NOMO-1 treated with dmso at 0.1 percent for 144 hours (cell line): ENCODE data around the gene TUBG2.
A peak's percentile ranks its signal among the peaks of the same experiment; 100 is the strongest.

Source experiments
- DNase-seq: peaks from one replicate; lab custom pipeline; 2025; ENCODE audit not compliant: unreplicated experiment; lab: John Stamatoyannopoulos, UW

The TUBG2 gene

DNA sequence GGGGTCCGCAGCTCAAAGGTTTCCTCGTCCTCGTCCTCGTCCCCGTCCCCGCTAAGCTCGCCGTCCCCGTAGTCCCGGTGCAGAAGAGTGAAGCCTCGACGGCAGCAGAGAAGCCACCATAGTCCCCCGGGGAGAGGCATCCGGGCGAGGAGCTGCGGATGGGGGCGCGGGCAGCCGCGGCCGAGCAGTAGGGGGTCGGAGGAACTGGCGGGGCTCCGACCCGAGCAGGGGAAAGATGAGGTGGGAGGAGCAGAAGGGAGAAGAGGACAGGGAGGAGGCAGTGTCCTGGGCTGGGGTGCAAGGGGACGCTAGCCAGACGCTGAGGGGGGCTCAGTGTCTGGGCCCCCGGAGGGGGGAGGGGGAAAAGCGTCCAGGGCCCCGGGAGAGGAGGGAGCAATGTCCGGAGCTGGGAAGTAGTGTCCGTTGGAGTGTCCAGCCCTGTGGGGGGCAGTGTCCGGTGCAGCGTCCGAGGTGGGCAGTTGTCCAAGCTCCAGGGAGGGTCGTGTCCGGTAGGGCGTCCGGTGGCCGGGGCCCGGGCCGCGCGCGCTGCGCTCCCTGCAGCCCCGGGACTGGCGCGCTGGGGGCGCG, 17.4 kb downstream of the TUBG2 start, which contains the start of gene PLEKHH3:
PLEKHH3 (minus strand) TSS at position 571 of the 588 bp plus-strand sequence; CDS start at position 140, 431 bp downstream.
- no peak for DNase-seq

- DNase-seq, result peak; percentile 98
These were observed 18.2 kb downstream of the TUBG2 start for GRCh38 chr17:42677012-42677857.

GRCh38 chr17:42677921-42678781, 19.1 kb downstream of the TUBG2 start:
- DNase-seq, result peak; percentile 95

DNA sequence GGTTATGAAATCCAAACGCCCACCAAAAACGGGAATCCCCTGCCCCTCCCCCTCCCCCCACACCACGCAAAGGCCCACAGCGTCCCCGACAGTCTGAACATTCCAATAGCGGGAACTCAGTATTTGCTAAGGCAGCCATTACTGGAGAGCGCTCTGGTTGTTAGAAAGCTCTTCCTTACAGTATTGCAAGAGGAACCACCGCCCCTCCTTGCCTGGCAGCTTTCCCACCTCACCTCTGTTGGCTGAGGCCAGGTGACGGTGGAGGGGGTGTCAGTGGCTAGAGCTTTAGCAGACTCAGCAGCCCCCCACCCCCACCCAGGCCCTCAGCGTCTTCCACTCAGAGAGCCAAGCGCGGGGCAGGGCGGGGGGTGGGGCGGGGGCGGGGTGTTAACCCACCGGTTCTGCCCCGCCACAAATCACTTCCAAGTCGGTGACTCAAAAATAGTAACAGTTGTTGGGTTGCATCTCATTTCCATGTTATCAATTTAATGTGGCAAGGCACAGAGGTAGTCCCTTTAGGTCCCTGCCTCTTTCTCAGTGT, 19.9 kb downstream of the TUBG2 start:
- DNase-seq, result peak; percentile 64

DNA sequence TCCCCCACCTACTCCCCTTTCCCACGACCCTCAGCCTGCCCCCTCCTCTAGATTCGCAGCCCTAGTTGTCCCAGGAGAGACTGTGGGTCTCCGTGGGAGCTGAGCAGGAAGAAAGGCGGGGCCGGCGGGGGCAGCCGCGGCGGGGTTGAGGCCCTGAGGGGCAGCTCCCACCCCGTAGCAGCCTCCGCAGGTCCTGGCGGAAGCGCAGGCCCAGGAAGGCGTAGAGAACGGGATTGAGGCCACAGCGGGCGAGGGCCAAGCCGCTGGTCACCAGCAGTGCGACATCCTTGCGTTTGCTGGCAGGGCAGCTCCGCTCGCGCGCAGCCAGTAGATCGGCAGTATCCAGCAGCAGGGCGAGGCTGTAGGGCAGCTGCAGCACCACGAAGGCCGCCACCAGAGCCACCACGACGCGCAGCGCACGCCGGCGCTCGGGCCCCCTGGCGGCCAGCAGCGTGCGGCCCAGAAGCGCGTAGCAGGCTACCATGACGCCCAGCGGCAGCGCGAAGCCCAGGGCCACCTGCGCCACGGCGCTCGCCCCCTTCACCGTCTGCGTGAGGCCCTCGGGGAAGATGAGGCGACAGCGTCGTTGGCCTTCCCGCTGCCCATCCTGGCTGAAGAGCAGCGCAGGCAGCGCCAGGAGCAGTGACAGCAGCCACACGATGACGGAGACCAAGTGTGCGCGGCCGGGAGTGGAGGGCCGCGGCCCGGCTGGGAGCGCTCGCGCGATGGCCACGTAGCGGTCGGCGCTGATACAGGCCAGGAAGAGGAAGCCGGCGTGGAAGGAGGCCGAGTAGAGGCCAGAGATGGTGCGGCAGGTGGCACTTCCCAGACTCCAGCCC, 20.6 kb downstream of the TUBG2 start:
- DNase-seq, result peak; percentile 73

- peak; percentile 36 for DNase-seq
These were observed 21.3 kb downstream of the TUBG2 start for GRCh38 chr17:42680331-42680808.

GRCh38 chr17:42681976-42682721, 23.1 kb downstream of the TUBG2 start, which contains the start of gene CNTNAP1:
Gene CNTNAP1 (plus strand): TSS chr17:42682531. CDS start chr17:42682830, 299 bp downstream.
- DNase-seq, result no peak

- no peak for DNase-seq
These were observed 23.8 kb downstream of the TUBG2 start for GRCh38 chr17:42682722-42683403.

GRCh38 chr17:42683407-42684034, 24.4 kb downstream of the TUBG2 start:
- no peak for DNase-seq

DNA sequence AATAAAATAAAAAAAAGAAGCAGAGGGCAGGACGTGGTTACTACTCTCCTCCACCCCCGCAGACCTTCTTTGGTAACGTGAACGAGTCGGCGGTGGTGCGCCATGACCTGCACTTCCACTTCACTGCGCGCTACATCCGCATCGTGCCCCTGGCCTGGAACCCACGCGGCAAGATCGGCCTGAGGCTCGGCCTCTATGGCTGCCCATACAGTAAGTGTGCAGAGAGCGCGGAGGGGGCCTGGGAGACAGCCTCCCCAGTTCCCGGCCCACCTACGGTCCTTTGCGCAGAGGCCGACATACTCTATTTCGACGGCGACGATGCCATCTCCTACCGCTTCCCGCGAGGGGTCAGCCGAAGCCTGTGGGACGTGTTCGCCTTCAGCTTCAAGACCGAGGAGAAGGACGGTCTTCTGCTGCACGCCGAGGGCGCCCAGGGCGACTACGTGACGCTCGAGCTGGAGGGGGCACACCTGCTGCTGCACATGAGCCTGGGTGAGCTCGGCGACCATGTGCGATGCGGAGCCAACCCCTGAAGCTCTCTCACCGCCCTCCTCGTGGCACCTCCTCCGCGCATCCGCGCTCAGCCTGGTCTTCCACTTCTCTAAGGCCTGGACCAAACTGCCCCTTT, 26.0 kb downstream of the TUBG2 start:
- no peak for DNase-seq

GRCh38 chr17:42685831-42686230, 26.7 kb downstream of the TUBG2 start:
- DNase-seq, result no peak

DNA sequence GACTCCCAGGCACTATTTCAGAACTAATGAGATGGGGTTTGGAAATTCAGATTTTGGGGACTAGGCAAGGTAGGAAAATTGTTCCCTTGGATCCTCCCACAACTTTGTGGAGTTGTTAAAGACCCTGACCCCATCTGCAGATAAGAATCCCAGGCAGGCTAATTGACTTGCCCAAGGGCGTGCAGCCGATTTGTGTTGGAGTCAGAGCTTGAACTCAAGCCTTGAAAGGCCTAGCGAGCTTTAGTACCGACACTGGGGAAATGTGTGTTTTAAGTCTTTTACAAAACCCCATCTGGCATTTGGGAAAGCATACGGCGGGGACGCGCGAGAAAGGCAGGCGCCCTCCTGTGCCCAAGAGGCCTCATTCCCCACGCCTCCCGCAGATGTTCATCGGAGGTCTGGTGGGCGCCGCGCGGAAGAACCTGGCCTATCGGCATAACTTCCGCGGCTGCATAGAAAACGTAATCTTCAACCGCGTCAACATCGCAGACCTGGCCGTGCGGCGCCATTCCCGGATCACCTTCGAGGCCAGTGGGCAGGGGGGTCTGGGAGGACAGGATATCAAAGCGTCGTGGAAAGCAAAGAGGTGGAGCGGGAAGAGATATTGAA, 27.5 kb downstream of the TUBG2 start:
- DNase-seq, result no peak

GRCh38 chr17:42687707-42688320, 28.7 kb downstream of the TUBG2 start:
- DNase-seq, result no peak

GRCh38 chr17:42690596-42690995, 31.5 kb downstream of the TUBG2 start:
- DNase-seq, result no peak

DNA sequence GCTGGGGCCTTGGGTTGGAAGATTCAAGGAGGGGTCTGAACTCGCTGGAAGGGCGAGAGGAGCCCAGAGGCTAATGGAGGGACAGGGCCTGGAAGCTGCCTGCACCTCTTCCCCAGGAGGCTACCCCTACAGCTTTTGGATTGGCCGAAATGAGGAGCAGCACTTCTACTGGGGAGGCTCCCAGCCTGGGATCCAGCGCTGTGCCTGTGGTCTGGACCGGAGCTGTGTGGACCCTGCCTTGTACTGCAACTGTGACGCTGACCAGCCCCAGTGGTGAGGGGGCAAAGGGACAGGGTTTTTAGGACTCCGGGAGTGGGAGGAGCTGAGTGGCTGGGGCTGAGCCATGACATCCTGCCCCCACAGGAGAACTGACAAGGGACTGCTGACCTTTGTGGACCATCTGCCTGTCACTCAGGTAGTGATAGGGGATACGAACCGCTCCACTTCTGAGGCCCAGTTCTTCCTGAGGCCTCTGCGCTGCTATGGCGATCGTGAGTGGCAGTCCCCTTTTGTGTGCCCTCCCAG, 32.0 kb downstream of the TUBG2 start:
- DNase-seq, result no peak

DNA sequence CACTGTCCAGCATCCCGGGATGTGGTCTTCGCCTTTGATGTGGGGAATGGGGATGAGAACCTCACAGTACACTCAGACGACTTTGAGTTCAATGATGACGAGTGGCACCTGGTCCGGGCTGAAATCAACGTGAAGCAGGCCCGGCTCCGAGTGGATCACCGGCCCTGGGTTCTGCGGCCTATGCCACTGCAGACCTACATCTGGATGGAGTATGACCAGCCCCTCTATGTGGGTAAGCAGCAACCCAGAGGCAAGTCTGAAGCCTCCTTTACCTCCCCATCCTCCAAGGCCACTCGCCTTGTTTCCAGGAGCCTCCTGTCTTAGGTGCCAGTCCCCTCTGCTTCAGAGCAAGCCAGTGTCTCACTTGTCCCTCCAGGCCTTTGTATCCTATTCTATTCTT, 33.4 kb downstream of the TUBG2 start:
- no peak for DNase-seq

DNA sequence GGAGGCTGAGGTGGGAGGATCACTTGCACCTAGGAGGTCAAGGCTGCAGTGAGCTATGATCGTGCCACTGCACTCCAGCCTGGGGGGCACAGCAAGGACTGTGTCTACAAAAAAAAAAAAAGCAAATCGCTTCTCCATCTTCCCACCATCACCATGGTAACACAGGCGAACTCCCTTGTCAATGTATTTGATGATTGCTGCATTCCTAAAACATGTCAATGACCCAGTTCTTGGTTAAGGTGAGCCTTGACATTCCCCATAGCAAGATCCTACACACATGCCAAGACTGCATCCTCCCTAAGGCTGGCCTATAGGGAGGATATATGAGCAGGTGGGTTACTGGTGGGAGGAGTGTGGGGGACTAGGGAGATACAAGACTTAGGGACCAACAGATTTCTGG, 35.4 kb downstream of the TUBG2 start:
- DNase-seq, result no peak
